GM10248 (cell line): ENCODE measurements around the gene ATP13A2.
"Not testable (repeated sequence)": the region's sequence is repeated elsewhere in the genome, so short reads cannot be mapped to it uniquely, and the experiment has no call there.

Source experiments
- CTCF ChIA-PET: fragments of 300-600 bp; sonication (Branson Sonifier 250); formaldehyde crosslinking; extraction: SDS; loops from one replicate; lab custom pipeline; 2021; ENCODE audit warnings: antibody characterized with exemption; lab: Yijun Ruan, JAX
- POLR2A ChIA-PET: fragments of 350-650 bp; sonication (Branson Sonifier 250); formaldehyde crosslinking; extraction: SDS; loops from one replicate; lab custom pipeline; 2020; ENCODE audit warnings: antibody characterized with exemption; lab: Yijun Ruan, JAX
- DNase-seq: peaks from one replicate; pipeline ENCODE4 v3.0.0; 2012; ENCODE audit errors: extremely low spot score
- CTCF ChIP-seq: IDR thresholded peaks from 2 replicates; pipeline ENCODE4 v1.5.1; 2012; ENCODE audit warnings: mild to moderate bottlenecking, low read depth; ENCODE audit errors: extremely low read depth, missing control alignments, control extremely low read depth

ATP13A2 gene

GRCh38 chr1:16957731-16958130 is 54.0 kb downstream of the ATP13A2 start:
- ChIA-PET CTCF (interaction anchor here (0.7 to 1.0 kb wide), 2 partner anchors 9 to 337 kb away, joined by 3 read pairs; no protein-coding TSS in a partner anchor), POLR2A (no interaction called here)
- no peak for DNase-seq
- no peak for TF ChIP-seq CTCF

GRCh38 chr1:16956775-16957174 is 55.0 kb downstream of the ATP13A2 start:
- DNase-seq = no peak
- CTCF ChIA-PET = interaction anchor here (1.0 to 2.3 kb wide), 2 partner anchors 10 to 89 kb away, joined by 3 to 7 read pairs; no protein-coding TSS in a partner anchor
- no peak for TF ChIP-seq CTCF
- POLR2A ChIA-PET = no interaction called here

GRCh38 chr1:16955186-16955585 is 56.5 kb downstream of the ATP13A2 start:
- no peak for TF ChIP-seq CTCF
- CTCF ChIA-PET = interaction anchor here (1.1 to 2.3 kb wide), 2 partner anchors 22 to 91 kb away, joined by 4 to 7 read pairs; no protein-coding TSS in a partner anchor
- no peak for DNase-seq
- POLR2A ChIA-PET = no interaction called here

GRCh38 chr1:16954579-16954978 is 57.1 kb downstream of the ATP13A2 start:
- ChIA-PET CTCF (interaction anchor here (2.3 kb wide), 1 partner anchor 92 kb away, joined by 7 read pairs; no protein-coding TSS in a partner anchor), POLR2A (no interaction called here)
- no peak for TF ChIP-seq CTCF
- no peak for DNase-seq

- POLR2A ChIA-PET, DNase-seq: not testable (repeated sequence)
- CTCF ChIA-PET = interaction anchor here (0.6 to 4.1 kb wide), 36 partner anchors 9 to 873 kb away, joined by 3 to 36 read pairs (median 4); partner anchors contain the start of gene NBPF1
Observed at GRCh38 chr1:16952376-16952775, 59.4 kb downstream of the ATP13A2 start.

GRCh38 chr1:16949026-16949425 is 62.7 kb downstream of the ATP13A2 start:
- CTCF ChIA-PET = interaction anchor here (1.2 to 4.1 kb wide), 4 partner anchors 11 to 328 kb away, joined by 3 to 33 read pairs (median 8); no protein-coding TSS in a partner anchor
- DNase-seq, POLR2A ChIA-PET: not testable (repeated sequence)

- POLR2A ChIA-PET, DNase-seq: not testable (repeated sequence)
- CTCF ChIA-PET = interaction anchor here (1.2 to 2.2 kb wide), 3 partner anchors 13 to 328 kb away, joined by 4 to 6 read pairs (median 5); no protein-coding TSS in a partner anchor
Observed at GRCh38 chr1:16948282-16948891, 63.3 kb downstream of the ATP13A2 start.

- CTCF ChIA-PET = interaction anchor here (0.6 to 2.2 kb wide), 4 partner anchors 9 to 326 kb away, joined by 3 to 12 read pairs (median 4); no protein-coding TSS in a partner anchor
- POLR2A ChIA-PET = interaction anchor here (1.4 kb wide), 1 partner anchor 41 kb away, joined by 4 read pairs; no protein-coding TSS in a partner anchor
- no peak for DNase-seq
- no peak for TF ChIP-seq CTCF
Observed at GRCh38 chr1:16946646-16947045, 65.1 kb downstream of the ATP13A2 start.

- ChIA-PET CTCF (interaction anchor here (1.8 to 2.2 kb wide), 2 partner anchors 99 to 325 kb away, joined by 5 to 12 read pairs; no protein-coding TSS in a partner anchor), POLR2A (interaction anchor here (1.4 kb wide), 1 partner anchor 41 kb away, joined by 4 read pairs; no protein-coding TSS in a partner anchor)
- not testable (repeated sequence) for DNase-seq
Observed at GRCh38 chr1:16946185-16946584, 65.5 kb downstream of the ATP13A2 start.

GRCh38 chr1:16945512-16945911 is 66.2 kb downstream of the ATP13A2 start:
- DNase-seq, POLR2A ChIA-PET: not testable (repeated sequence)
- CTCF ChIA-PET = interaction anchor here (0.6 to 1.3 kb wide), 2 partner anchors 15 to 310 kb away, joined by 3 read pairs; no protein-coding TSS in a partner anchor
